Mucosa of descending colon (tissue), 3 donors: ENCODE data around the gene ZNF454. TPM values are rescaled to one million over a fixed set of nuclear protein-coding genes. Genes with fewer than 3 reads are reported as not detected.

Source experiments
- ATAC-seq: fragments of 200-7000 bp; cut with Tn5 transposase; one replicate; pipeline ENCODE4 v1.9.1; 2020; ENCODE audit warnings: mild to moderate bottlenecking, moderate library complexity
- DNase-seq, 3 donors: peaks; one replicate each; pipeline ENCODE4 v3.0.0-alpha.2; 2020
- H3K36me3 ChIP-seq: fragments of 200-600 bp; one replicate; pipeline ENCODE4 v1.8.0; 2021; ENCODE audit warnings: low read depth, mild to moderate bottlenecking
- H3K4me1 ChIP-seq: fragments of 200-600 bp; one replicate; pipeline ENCODE4 v1.8.0; 2021; ENCODE audit warnings: low read depth, mild to moderate bottlenecking
- H3K4me3 ChIP-seq: fragments of 200-600 bp; one replicate; pipeline ENCODE4 v1.8.0; 2021; ENCODE audit warnings: mild to moderate bottlenecking
- H3K9me3 ChIP-seq: fragments of 200-600 bp; one replicate; pipeline ENCODE4 v1.8.0; 2021; ENCODE audit warnings: mild to moderate bottlenecking
- intact Hi-C, 2 donors: fragments of 100-400 bp; cut with DNase I in 1 of 2; cut with micrococcal nuclease in 1 of 2; formaldehyde crosslinking; loops; one replicate each; pipeline versions ENCODE4 v1.11.0 to v1.11.1; 2022; cut with DNase I, micrococcal nuclease
- total RNA-seq, 3 donors: library from RNA; stranded (reverse); fragmentation: NEBNext Ultra II Directional in 2 of 3; extraction: Animal tissue kit (Norgen Biotek cat#: 25700) in 2 of 3; gene quantifications; one replicate each; pipeline versions ENCODE4 v1.2.1 to v1.2.4, GENCODE V29; 2021 to 2023
- TF ChIP-seq, protein P1 (sequence below): fragments of 200-600 bp; IDR thresholded peaks from one replicate; pipeline ENCODE4 v1.8.0; 2022; ENCODE audit warnings: antibody characterized with exemption, mild to moderate bottlenecking
- donor health status: DM: no; HTN: no; CAD: no; lungs with moderate emphysema.
- donor health status: DM: no; HTN: no; CAD: no.
- donor health status: DM: no; HTN: yes; CAD: no.

The ZNF454 gene
- total RNA-seq, 3 donors from 2014 or later: 0.96 to 5.2 (median 1.5) TPM

DNA sequence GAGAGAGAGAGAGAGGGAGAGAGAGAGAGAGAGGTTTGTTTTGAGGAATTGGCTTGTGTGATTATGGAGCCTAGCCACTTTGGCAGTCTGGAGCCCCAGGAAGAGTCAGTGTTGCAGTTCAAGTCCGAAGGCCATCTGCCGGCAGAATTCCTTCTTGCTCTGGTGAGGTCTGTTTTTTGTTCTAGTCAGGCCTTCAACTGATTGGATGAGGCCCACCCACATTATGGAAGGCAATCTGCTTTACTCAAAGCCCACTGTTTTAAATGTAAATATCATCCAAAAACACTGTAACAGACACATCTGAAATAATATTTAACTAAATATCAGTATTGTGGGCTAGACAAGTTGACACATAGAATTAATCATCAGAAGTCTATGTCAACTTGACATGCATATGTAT is 65.6 kb downstream of the ZNF454 start:
- Histone ChIP-seq H3K36me3 (no peaks in the 10 kb centered on the region), H3K4me3 (no peak overlapping the region), H3K9me3 (peaks cover 13% of the 10 kb centered on the region), H3K4me1 (no peaks in the 10 kb centered on the region)
- no peak for ATAC-seq
- no peak for DNase-seq
- TF ChIP-seq, protein P1, sequence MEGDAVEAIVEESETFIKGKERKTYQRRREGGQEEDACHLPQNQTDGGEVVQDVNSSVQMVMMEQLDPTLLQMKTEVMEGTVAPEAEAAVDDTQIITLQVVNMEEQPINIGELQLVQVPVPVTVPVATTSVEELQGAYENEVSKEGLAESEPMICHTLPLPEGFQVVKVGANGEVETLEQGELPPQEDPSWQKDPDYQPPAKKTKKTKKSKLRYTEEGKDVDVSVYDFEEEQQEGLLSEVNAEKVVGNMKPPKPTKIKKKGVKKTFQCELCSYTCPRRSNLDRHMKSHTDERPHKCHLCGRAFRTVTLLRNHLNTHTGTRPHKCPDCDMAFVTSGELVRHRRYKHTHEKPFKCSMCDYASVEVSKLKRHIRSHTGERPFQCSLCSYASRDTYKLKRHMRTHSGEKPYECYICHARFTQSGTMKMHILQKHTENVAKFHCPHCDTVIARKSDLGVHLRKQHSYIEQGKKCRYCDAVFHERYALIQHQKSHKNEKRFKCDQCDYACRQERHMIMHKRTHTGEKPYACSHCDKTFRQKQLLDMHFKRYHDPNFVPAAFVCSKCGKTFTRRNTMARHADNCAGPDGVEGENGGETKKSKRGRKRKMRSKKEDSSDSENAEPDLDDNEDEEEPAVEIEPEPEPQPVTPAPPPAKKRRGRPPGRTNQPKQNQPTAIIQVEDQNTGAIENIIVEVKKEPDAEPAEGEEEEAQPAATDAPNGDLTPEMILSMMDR: no peak
- intact Hi-C loops: no loop called here

DNA sequence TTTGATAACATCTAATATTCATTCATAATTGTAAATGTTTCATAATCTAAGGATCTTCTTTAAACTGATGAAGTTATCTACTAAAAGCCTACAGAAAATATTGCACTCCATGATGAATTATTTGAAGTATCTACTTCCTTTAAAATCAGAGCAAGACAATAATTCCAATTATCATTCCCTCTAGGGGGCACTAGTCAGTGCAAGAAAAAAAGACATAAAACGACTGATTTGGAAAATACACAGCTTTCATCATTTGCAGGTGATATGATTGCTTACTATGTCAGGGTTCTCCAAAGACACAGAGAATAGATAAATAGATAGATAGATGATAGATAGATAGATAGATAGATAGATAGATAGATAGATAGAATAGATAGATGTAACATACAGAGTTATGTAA is 67.7 kb downstream of the ZNF454 start:
- peaks cover 17% of the 10 kb centered on the region for H3K9me3 ChIP-seq
- H3K4me1 ChIP-seq: no peaks in the 10 kb centered on the region
- no peak overlapping the region for H3K4me3 ChIP-seq
- ATAC-seq: no peak
- H3K36me3 ChIP-seq: no peaks in the 10 kb centered on the region
- intact Hi-C loops: no loop called here
- DNase-seq: no peak
- TF ChIP-seq, protein P1: no peak

Other genes with a start within 250 kb of the ZNF454 start
- 10 to 100 TPM in 1 of 3 donors, 1 to 10 TPM in 2; 5.7 to 17.4 (median 8.3) TPM for gene ZNF354A, start 210.5 kb upstream of the ZNF454 start, total RNA-seq
- gene ZNF354B, start 81.2 kb upstream of the ZNF454 start, total RNA-seq: 10 to 100 TPM in 2 of 3 donors, 1 to 10 TPM in 1; 8.3 to 20.2 (median 13.7) TPM
- 1 to 10 TPM in 2 of 3 donors, under 1 TPM in 1; 0.93 to 3.2 (median 1.1) TPM for gene ZFP2, start 45.3 kb upstream of the ZNF454 start, total RNA-seq
- gene GRM6, start 54.1 kb downstream of the ZNF454 start, total RNA-seq: not detected
- 1 to 10 TPM; 1.8 to 4.7 (median 4.2) TPM for gene ZNF879, start 82.6 kb downstream of the ZNF454 start, total RNA-seq
- 1 to 10 TPM; 1.6 to 9.1 (median 1.7) TPM for gene ZNF354C, start 119.2 kb downstream of the ZNF454 start, total RNA-seq